GM19240 (cell line): Measurements from ENCODE around the gene PDGFRA.
"Not testable (repeated sequence)": the region's sequence is repeated elsewhere in the genome, so short reads cannot be mapped to it uniquely, and the experiment has no call there.

Source experiments
- DNase-seq: peaks from one replicate; pipeline ENCODE4 v3.0.0; 2011; ENCODE audit warnings: low spot score; ENCODE audit not compliant: insufficient read length

Gene PDGFRA

DNA sequence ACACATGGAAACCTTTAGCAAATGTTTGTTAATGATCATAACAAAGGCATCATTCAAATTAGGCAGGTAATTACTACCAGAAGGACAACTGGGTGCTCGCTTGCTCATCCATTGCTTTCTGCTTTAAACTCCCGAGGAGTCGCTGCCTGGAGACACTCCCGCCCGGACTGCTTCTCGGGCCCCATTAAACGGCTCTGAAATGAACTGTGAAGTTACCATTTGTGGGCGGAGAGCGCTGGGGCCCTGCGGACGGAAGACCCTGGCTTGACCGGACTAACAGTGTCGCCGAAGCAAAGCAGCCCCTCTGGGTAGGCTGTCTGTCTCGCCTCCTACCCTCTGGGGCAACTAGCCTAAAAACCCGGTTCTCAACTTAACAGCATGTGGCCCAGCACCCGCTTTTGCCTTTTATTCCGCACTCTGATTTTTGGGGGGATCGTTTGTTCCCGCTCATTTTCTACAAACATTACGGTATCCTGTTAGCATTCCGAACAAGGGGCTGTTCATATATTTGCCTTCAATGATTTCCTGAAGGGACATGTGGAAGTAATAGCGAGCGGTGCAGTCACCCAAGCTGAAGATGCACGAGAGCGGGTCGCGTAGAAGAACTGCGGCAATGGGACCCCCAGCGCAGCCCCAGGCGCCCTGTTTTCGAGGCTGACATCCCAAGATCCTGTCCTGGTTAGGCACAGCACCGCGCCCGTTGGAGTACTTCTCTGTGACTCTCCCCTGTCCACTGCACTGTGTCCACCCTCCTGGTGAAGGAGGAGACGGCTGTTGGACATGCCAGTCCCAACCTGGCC, 1.6 kb upstream of the PDGFRA start:
- DNase-seq = no peak

DNA sequence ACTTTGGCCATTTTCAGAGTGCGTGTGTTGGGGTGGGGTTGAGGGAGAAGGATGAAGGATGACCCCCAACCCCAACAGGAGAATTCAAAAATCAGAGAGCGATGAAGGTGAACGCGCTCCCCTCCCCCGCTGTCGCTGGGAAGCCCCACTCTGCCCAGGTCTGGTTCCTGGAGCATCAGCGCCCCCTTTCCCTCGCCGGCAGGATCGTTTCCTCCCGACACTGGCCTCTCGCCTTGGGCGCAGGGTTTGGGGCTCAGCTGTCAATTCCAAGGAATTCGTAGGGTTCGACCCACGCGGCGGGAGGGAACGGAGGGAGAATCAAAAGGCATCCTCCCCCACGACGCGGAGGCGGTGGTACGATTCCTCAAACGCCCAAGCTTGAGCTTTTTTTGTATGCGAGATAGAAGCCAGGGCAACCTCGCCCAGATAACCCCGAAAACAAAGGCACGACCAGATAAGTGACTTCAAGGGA, 1.0 kb upstream of the PDGFRA start:
- no peak for DNase-seq

DNA sequence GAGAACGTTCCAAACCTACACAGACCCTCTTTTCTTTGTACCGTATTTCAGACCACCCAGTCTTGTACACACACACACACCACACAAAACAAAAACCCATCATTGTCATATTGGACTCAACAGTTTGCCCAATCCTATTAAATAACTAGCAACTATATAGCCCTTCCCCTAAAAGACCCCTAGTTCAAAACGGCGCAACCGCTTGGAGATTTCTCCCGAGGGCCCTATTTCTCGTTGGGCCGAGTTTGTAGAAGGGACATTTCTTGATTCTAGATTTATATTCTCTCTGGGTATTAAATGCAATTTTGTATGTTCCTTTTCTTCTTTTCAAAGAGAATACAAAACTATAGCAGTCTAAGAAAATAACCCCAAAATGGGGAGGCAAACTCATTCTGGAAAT, 547 bp upstream of the PDGFRA start:
- DNase-seq = no peak

DNA sequence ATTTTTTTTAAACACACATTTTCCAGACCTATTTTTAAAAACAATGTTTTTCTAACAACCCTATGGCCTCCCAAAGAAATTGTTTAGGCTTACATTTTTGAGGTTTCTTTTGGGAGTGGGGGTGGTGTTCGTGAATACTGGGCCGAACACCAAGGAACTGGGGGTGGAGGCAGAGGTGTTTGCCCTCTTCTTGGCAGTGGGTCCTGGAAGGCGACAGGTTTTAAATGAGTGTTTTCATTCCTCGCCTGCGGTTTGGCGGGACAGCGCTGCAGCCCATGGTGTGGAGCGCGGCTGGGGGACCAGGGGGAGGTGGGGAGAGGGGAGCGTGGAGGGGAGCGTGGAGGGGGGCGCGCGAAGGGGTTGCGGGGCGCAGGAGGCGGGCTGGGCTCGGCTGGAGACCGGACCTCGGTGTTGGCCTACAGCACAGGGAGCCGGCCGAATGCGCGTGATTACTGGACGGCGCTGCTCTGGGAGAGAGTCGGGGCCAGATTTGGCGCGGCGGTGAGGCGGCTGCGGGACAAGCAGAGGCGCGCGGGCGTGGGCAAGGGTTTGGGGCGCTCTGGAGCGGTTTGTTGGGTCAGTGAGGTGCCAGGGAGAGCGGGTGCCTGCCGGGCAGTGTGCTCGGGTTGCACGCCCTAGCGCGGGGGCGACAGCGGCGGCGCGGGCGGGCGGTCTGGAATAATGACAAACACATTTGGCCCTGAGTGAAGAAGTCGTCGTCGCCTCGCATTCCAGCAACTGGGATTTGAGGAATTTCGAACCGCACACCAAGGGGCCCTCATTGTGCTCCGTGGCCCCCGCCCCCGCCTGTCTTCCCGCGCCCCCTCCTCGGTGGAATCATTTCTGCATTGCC, 764 bp downstream of the PDGFRA start:
- DNase-seq = no peak

DNA sequence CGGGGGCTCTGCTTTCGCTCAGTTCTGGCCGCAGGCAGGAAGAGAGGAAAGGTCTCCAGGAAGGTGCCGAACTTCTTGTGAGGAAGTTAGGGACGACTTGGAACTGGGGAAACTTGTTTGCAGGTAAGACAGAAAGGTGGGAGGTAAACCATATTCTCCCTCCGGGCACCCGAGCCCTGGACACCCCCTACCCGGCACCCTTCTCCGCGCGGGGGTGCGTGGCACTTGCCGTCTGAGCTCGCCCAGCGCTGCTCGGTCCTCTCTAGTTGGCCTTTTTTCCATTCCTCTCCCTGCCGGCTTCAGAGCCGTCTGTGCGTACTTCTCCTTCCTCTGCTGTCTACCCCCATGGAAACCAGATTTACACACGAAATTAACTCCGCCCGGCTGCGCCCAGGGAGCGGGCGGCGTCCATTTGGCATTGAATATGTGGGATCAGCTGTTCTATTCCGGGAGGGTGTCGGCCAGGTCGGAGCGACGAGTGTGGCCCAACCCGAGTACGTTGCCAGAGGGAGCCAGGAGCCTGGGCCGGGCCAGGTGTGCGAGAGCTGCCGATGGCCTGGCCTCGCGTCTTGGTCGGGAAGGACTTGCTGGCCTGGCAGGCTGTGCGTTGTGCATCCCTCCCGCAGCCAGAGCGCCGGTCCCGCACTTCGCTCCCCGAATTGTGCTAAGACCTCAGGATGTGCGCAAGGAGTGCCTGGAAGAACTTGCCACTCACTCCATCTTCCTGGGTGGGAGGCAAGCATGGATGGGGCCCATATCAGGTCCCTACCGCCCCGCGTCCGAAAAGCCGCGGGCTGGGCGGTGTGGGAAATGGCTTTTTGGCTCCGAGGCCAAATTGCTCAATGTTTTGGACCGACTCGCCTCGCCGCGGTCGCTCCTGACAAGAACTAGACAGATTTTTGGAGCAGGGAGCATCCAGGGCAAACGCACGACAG, 1.7 kb downstream of the PDGFRA start:
- DNase-seq = no peak

DNA sequence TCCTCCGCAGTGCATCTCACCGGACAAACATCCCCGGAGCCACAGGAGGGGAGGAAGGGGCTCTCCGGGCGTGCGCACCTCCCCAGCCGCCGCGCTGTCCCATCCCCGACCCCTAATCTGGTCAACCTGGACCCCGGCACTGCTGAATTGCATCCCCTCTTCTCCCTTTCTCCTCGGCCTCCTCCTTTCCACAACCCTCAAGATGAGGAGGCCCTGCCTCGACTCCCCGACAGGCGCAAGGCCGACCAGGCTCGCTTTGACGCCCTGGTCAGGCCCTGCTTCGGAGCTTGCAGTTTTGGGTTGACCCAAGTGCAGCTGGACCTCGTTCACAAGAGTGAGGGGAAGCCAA, 2.3 kb downstream of the PDGFRA start:
- DNase-seq = no peak

DNA sequence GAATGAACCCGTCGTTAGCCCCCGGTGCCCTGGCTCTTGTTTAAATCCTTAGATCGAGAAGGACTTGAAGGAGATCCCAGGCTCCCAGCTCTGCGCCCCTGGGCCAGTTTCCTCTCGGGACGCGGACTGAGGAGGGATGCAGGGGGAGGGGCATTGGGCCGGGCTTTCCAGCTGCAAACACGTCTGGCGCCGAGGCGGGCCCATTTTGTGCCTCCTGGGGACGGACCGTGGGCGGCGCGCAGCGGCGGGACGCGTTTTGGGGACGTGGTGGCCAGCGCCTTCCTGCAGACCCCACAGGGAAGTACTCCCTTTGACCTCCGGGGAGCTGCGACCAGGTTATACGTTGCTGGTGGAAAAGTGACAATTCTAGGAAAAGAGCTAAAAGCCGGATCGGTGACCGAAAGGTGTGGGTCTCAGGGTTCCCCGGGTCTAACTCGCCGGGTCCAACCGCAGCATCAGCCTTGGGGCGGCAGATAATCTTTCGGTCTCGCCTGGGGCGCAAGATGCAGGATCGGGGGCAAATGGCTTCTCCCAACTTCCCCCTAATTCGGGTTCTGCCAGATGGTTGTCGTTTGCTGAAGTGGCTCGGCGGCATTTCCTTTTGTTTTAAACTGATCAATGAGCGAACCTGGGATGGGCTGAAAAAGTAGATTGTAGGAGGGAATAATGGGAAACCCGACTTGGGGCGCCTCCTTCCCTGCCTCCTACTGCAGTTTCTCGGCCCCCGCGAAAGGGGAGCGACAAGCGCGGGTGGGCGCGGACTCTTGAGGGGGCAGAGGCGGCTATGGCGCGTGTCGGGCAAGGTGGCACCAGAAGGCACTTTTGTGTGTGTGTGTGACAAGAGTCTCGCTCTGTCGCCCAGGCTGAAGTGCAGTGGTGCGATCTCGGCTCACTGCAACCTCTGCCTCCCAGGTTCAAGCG, 2.9 kb downstream of the PDGFRA start:
- DNase-seq = no peak

DNA sequence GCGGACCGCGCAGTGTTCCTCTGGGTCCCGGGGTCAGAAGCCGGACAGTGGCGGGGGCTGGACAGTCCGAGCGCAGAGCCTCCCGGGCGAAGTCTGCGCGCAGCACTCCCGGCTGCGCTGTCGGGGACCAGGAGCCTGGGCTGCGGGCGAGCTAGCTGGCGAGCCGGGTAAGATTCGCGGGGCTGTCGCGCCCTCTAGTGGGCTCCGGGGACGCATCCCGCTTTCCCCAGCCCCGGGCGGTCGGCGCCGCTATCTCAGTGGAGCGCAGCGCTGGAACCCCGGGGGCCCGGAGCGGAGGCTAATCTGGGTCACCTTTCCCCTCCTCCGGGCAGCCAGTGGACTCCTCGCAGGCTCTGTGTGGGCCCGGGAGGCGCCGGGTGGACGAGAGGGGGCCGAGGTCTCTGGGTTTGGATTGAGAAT, 4.2 kb downstream of the PDGFRA start:
- DNase-seq = peak; percentile 46

DNA sequence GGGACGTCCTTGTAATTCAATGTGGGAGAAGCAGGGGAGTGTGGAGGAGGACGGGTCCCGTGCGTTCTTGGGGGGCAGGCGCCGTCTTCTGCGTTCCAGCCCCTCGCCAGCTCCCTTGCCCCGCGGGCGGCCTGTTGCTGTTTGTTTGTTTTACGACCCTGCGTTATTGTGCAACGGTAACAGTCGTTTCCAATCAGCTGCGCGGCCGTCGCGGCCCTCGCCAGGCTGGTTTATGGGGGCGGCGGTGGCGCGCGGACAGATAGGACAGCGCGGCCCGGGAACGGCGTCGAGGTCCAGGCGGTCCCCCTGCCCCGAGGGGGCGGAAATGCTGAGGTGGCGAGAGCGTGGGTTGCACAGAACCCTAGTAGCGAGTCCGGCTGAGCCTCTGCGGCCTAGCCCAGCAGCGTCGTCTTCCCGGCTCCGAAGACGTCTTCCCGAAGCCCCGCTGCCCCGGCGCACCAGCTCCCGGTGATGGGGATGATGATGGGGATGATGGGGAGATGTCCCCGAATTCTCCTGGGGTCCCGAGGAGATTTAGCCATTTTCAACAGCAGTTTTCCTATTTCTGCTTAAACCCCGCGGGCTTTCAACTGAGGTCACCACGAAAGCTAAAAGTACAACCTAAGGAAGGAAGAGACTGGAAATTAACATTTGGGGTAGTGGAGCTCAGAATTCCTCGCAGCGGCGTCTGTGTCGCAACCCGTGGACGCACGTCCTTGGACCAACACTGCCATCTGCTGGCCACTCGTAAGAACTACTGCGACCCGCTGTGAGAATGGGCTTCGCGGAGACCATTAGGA, 4.8 kb downstream of the PDGFRA start:
- peak; percentile 46 for DNase-seq

DNA sequence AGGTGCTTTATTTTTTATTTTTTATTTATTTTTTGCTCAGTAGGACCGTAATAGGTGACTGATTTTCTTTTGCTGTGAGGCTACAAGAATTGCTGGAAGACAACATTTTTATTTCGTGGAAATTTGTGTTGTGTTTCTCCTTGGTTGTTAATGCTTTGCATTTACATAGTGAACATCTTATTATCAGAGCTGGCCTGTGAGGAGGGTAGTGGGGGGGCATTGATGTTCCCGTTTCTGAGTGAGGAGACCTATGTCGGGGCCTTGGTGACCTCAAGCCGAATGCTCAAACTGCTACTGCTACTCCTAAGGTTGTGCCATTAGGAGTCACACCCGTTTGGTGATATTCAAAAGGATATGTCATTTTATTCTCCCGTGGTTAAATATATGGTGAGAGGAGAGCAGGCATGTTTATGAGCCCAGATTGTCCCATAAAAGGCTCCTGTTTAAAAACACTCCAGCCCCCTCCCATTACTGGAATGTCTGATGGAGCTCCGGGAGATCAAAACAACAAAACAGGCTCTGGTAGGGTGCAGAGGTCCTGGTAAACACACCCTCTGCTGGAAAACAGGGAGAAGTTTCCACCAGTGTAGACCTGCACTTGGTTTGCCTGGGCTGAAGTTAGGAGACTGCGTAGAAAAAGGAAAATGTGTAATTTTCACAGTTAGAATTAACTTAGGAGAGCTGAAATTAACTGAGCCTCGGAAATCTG, 5.6 kb downstream of the PDGFRA start:
- no peak for DNase-seq

DNA sequence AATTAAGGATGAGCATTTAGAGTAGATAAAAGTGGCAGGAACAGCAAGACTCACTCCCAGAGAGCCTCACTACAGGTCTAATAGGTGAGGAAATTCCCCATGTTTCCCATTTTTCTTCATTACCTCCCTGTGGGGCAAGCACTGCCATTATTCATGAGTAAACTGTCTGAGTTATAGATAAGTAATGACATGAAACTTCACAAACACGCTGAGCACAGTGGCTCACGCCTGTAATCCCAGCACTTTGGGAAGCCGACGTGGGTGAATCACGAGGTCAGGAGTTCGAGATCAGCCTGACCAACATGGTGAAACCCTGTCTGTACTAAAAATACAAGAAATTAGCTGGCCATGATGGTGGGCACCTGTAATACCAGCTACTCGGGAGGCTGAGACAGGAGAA, 7.2 kb downstream of the PDGFRA start:
- DNase-seq = not testable (repeated sequence)

DNA sequence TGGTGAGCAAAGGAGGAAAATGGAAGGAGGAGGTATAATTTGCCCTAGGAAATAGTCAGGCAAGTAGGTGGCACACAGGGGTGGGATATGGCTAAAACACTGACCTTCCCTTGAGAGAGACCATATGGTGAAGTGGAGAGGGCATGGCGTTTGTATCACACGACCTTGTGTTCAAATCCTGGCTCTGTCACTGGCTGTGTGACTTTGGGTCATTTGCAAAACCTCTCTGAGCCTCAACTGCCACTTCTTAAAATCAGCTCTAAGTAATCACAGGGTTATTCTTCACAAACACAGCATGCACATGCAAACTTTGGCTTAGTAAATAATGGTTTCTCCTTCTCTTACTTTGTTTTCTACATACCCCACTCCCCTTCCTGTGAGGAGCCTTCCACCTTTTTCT, 8.7 kb downstream of the PDGFRA start:
- no peak for DNase-seq

DNA sequence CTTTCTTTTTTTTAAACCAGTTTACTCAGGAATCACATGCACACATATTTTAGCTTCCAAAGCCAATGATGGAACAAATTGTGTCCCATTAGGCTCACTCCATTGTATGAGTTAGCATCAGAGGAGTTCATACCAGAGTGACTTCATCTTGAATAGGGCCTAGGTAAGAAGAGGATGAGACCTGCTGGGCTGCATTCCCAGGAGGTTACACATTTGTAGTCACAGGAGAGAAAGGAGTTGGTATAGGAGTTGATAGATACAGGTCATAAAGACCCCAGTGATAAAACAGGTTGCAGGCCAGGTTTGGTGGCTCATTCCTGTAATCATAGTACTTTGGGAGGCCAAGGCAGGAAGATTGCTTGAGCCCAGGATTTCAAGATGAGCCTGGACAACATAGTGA, 9.3 kb downstream of the PDGFRA start:
- no peak for DNase-seq

DNA sequence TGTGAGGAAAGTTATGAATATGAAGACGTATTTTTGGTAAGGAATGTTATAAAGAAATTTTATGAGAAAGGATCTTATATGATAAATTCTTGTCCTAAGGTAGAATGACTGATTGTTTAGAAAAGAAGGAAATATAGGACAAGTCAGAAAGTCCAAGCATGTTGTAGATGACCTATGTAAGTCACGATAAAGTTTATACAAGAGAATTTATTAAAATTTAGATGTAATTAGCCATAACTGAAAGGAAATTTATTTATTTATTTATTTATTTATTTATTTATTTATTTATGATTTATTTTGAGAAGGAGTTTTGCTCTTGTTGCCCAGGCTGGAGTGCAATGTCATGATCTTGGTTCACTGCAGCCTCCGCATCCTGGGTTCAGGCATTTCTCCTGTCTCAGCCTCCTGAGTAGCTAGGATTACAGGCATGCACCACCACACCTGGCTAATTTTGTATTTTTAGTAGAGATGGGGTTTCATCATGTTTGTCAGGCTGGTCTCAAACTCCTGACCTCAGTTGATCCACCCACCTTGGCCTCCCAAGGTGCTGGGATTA, 12.3 kb downstream of the PDGFRA start:
- DNase-seq = not testable (repeated sequence)

DNA sequence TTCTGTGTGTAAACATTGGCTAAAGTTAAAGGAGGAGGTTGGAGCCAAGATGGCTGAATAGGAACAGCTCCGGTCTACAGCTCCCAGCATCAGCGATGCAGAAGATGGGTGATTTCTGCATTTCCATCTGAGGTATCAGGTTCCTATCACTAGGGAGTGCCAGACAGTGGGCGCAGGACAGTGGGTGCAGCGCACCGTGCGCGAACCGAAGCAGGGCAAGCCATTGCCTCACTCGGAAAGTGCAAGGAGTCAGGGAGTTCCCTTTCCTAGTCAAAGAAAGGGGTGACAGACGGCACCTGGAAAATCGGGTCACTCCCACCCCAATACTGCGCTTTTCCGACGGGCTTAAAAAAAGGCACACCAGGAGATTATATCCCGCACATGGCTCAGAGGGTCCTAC, 14.4 kb downstream of the PDGFRA start:
- not testable (repeated sequence) for DNase-seq

DNA sequence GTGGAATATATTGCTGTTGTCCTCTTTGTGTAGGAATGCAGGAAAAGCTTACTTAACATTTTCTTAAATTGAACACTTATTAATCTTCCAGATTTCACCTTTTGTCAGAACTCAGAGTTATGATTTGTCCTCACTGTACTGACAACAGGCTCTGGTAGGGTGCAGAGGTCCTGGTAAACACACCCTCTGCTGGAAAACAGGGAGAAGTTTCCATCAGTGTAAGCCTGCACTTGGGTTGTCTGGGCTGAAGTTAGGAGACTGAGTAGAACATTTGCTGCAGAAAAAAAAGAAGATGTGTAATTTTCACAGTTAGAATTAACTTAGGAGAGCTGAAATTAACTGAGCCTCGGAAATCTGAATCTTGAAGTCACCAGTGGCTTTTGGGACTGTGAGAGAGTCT, 23.2 kb downstream of the PDGFRA start:
- DNase-seq = not testable (repeated sequence)

DNA sequence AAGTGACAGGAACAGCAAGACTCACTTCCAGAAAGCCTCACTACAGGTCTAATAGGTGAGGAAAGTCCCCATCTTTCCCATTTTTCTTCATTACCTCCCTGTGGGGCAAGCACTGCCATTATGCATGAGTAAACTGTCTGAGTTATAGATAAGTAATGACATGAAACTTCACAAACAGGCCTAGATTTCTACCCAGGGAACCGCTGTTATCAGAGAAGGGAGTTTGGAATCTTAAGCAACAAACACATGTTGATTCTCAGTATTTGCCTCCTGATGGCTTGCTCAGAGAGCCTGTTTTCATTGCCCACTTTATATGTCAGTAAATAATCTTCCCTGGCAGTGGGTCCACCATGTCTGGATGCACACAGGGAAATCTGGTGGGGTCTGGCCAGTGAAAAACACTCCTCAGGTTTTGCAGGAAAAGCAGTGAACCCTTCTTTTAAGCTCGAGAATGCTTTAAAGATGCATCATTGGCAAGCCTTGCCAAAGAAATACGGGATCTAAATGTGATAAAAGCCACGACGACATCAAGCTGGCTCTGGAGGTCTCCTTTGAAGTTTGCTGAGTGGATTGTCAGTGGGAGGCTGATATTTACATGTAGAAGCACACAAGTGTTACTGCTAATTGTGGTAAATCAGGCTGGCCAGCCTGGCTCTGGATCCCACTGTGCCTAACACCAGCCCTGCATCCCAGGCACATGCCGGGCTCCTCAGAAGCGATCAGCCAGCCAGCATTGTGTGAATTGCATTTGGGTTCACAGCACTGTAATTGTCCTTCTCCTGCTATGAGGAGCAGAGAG, 25.2 kb downstream of the PDGFRA start:
- no peak for DNase-seq

DNA sequence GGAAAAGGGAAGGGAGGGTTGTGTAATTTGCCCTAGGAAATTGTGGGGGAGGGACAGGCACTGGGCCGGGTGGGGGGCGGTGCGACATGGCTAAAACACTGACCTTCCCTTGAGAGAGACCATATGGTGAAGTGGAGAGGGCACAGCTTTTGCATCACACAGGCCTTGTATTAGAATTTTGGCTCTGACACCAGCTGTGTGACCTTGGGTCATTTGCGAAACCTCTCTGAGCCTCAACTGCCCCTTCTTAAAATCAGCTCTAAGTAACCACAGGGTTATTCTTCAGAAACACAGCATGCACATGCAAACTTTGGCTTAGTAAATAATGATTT, 25.8 kb downstream of the PDGFRA start:
- no peak for DNase-seq
